WTC11 (cell line): ENCODE measurements around the gene FLOT2. TPM values are rescaled to one million over a fixed set of nuclear protein-coding genes. Genes with fewer than 3 reads are reported as not detected.
A peak's percentile ranks its signal among the peaks of the same experiment; 100 is the strongest.

Experiments used
- ATAC-seq: fragments of 200-7000 bp; cut with Tn5 transposase; 2 replicates; pipeline ENCODE4 v1.10.0; 2021; ENCODE audit warnings: mild to moderate bottlenecking, moderate library complexity
- CTCF ChIA-PET: fragments of 300-600 bp; sonication (Branson Sonifier 250); formaldehyde crosslinking; loops from one replicate; lab custom pipeline; 2021; ENCODE audit warnings: antibody characterized with exemption; lab: Charles Lee
- POLR2A ChIA-PET: fragments of 350-600 bp; sonication (Branson Sonifier 250); formaldehyde crosslinking; loops from one replicate; lab custom pipeline; 2021; ENCODE audit warnings: antibody characterized with exemption; lab: Charles Lee
- DNase-seq: peaks from one replicate; pipeline ENCODE4 v3.0.0; 2021; ENCODE audit warnings: low spot score
- H3K27ac Mint-ChIP-seq: 2 replicates; pipeline ENCODE4 v1.8.0; 2021; ENCODE audit warnings: mixed read lengths
- H3K27me3 Mint-ChIP-seq: 2 replicates; pipeline ENCODE4 v1.8.0; 2021; ENCODE audit warnings: low read depth, mild to moderate bottlenecking, moderate library complexity, mixed read lengths
- H3K36me3 Mint-ChIP-seq: 2 replicates; pipeline ENCODE4 v1.8.0; 2021; ENCODE audit warnings: mixed read lengths
- H3K4me1 Mint-ChIP-seq: 2 replicates; pipeline ENCODE4 v1.8.0; 2022; ENCODE audit warnings: mixed read lengths
- H3K4me3 Mint-ChIP-seq: 2 replicates; pipeline ENCODE4 v1.8.0; 2021; ENCODE audit warnings: mild to moderate bottlenecking, moderate library complexity, mixed read lengths
- H3K9me3 Mint-ChIP-seq: 2 replicates; pipeline ENCODE4 v1.8.0; 2021; ENCODE audit warnings: mixed read lengths
- AFF4 ChIP-seq: sonication (generic); formaldehyde crosslinking; IDR thresholded peaks from 2 replicates; pipeline ENCODE4 v1.8.1; 2023; ENCODE audit warnings: mild to moderate bottlenecking, missing genetic modification reagents, borderline replicate concordance
- ARID4B ChIP-seq: sonication (generic); formaldehyde crosslinking; IDR thresholded peaks from 2 replicates; pipeline ENCODE4 v1.8.0; 2023; ENCODE audit warnings: missing genetic modification reagents, mild to moderate bottlenecking, borderline replicate concordance
- ATF3 ChIP-seq: sonication (generic); formaldehyde crosslinking; conservative IDR thresholded peaks from 2 replicates; pipeline ENCODE4 v1.8.1; 2022; ENCODE audit warnings: mild to moderate bottlenecking, missing genetic modification reagents
- E2F1 ChIP-seq: sonication (generic); formaldehyde crosslinking; IDR thresholded peaks from 2 replicates; pipeline ENCODE4 v1.8.0; 2022; ENCODE audit warnings: mild to moderate bottlenecking, missing genetic modification reagents
- E2F5 ChIP-seq: sonication (generic); formaldehyde crosslinking; IDR thresholded peaks from 2 replicates; pipeline ENCODE4 v1.8.1; 2022; ENCODE audit warnings: mild to moderate bottlenecking, moderate library complexity, missing genetic modification reagents
- FOXK1 ChIP-seq: sonication (generic); formaldehyde crosslinking; IDR thresholded peaks from 2 replicates; pipeline ENCODE4 v1.8.0; 2022; ENCODE audit warnings: mild to moderate bottlenecking, moderate library complexity, missing genetic modification reagents
- GRHL2 ChIP-seq: fragments of 250-450 bp; sonication (Bioruptor Pico); IDR thresholded peaks from 2 replicates; pipeline ENCODE4 v1.8.0; 2022; ENCODE audit warnings: mild to moderate bottlenecking, moderate library complexity; ENCODE audit not compliant: insufficient replicate concordance, severe bottlenecking
- HMGA2 ChIP-seq: fragments of 250-450 bp; sonication (Bioruptor Pico); IDR thresholded peaks from 2 replicates; pipeline ENCODE4 v1.4.0; 2021; ENCODE audit warnings: mild to moderate bottlenecking, moderate library complexity
- IRF2 ChIP-seq: sonication (generic); formaldehyde crosslinking; IDR thresholded peaks from 2 replicates; pipeline ENCODE4 v1.8.0; 2022; ENCODE audit warnings: low read depth, missing genetic modification reagents, borderline replicate concordance
- MLX ChIP-seq: sonication (generic); formaldehyde crosslinking; IDR thresholded peaks from 2 replicates; pipeline ENCODE4 v1.8.1; 2023; ENCODE audit warnings: mild to moderate bottlenecking, missing genetic modification reagents, moderate library complexity
- PREB ChIP-seq: sonication (generic); formaldehyde crosslinking; IDR thresholded peaks from 2 replicates; pipeline ENCODE4 v1.8.1; 2022; ENCODE audit warnings: mild to moderate bottlenecking, missing genetic modification reagents, moderate library complexity, borderline replicate concordance
- PRRX2 ChIP-seq: fragments of 250-450 bp; sonication (Bioruptor Pico); IDR thresholded peaks from 2 replicates; pipeline ENCODE4 v1.8.0; 2021; ENCODE audit warnings: mild to moderate bottlenecking
- SMAD3 ChIP-seq: sonication (generic); formaldehyde crosslinking; IDR thresholded peaks from 2 replicates; pipeline ENCODE4 v1.8.0; 2022; ENCODE audit warnings: missing genetic modification reagents, mild to moderate bottlenecking, borderline replicate concordance
- SOX15 ChIP-seq: fragments of 250-450 bp; sonication (Bioruptor Pico); IDR thresholded peaks from 2 replicates; pipeline ENCODE4 v1.9.0; 2021; ENCODE audit warnings: mild to moderate bottlenecking
- TCF7 ChIP-seq: sonication (generic); formaldehyde crosslinking; IDR thresholded peaks from 2 replicates; pipeline ENCODE4 v1.8.0; 2022; ENCODE audit warnings: mild to moderate bottlenecking, low read depth, missing genetic modification reagents, moderate library complexity
- ZNF219 ChIP-seq: sonication (generic); formaldehyde crosslinking; IDR thresholded peaks from 2 replicates; pipeline ENCODE4 v1.8.0; 2023; ENCODE audit warnings: missing genetic modification reagents, mild to moderate bottlenecking, borderline replicate concordance
- ZNF263 ChIP-seq: sonication (generic); formaldehyde crosslinking; IDR thresholded peaks from 2 replicates; pipeline ENCODE4 v1.8.1; 2022; ENCODE audit warnings: low read depth, mild to moderate bottlenecking, moderate library complexity, missing genetic modification reagents
- ZNF281 ChIP-seq: sonication (generic); formaldehyde crosslinking; IDR thresholded peaks from 2 replicates; pipeline ENCODE4 v1.8.0; 2023; ENCODE audit warnings: mild to moderate bottlenecking, missing genetic modification reagents
- ZNF317 ChIP-seq: sonication (generic); formaldehyde crosslinking; IDR thresholded peaks from 2 replicates; pipeline ENCODE4 v1.8.1; 2023; ENCODE audit warnings: low read depth, mild to moderate bottlenecking, moderate library complexity, missing genetic modification reagents, borderline replicate concordance
- ZNF671 ChIP-seq: fragments of 250-450 bp; sonication (Bioruptor Pico); IDR thresholded peaks from 2 replicates; pipeline ENCODE4 v1.8.0; 2021; ENCODE audit warnings: mild to moderate bottlenecking
- total RNA-seq: library from RNA; stranded (reverse); gene quantifications from 3 replicates; pipeline ENCODE4 v1.2.3, GENCODE V29; 2021

Gene FLOT2
- total RNA-seq, 1 experiment from 2014 or later: 139 TPM

GRCh38 chr17:28853295-28853694 is 44.2 kb downstream of the FLOT2 start (continued):
- TF ChIP-seq AFF4 (no peak), ZNF671 (CRISPR knock-in tag) (no peak), MLX (CRISPR knock-in tag) (no peak), TCF7 (CRISPR knock-in tag) (no peak), ATF3 (CRISPR knock-in tag) (no peak), ZNF317 (CRISPR knock-in tag) (no peak), HMGA2 (CRISPR knock-in tag) (no peak), ZNF219 (no peak), E2F1 (CRISPR knock-in tag) (no peak), ZNF281 (CRISPR knock-in tag) (no peak), PRRX2 (CRISPR knock-in tag) (no peak), ARID4B (CRISPR knock-in tag) (no peak), SOX15 (CRISPR knock-in tag) (no peak)

GRCh38 chr17:28849281-28849680 is 48.3 kb downstream of the FLOT2 start:
- Mint-ChIP-seq H3K27me3 (no peaks in the 10 kb centered on the region), H3K27ac (no peak overlapping the region; the same call in 1 of the 2 replicates), H3K9me3 (no peaks in the 10 kb centered on the region), H3K36me3 (no peaks in the 10 kb centered on the region), H3K4me3 (no peak overlapping the region), H3K4me1 (peaks cover 3% of the 10 kb centered on the region; the same call in 1 of the 2 replicates)
- POLR2A ChIA-PET: no interaction called here
- DNase-seq (no peak), ATAC-seq (peak; percentile 60)
- CTCF ChIA-PET: interaction anchor here (0.6 to 3.0 kb wide), 33 partner anchors 10 to 268 kb away, joined by 3 to 31 read pairs (median 4); partner anchors contain the start of genes DHRS13, FLOT2, PROCA1 and RPL23A
- TF ChIP-seq FOXK1 (CRISPR knock-in tag) (no peak), ZNF263 (no peak), PREB (no peak), E2F5 (CRISPR knock-in tag) (no peak), SMAD3 (CRISPR knock-in tag) (no peak), GRHL2 (CRISPR knock-in tag) (no peak), IRF2 (CRISPR knock-in tag) (no peak), MLX (CRISPR knock-in tag) (no peak)
